Measurements from ENCODE around the gene DCAF7.

The DCAF7 gene

DNA sequence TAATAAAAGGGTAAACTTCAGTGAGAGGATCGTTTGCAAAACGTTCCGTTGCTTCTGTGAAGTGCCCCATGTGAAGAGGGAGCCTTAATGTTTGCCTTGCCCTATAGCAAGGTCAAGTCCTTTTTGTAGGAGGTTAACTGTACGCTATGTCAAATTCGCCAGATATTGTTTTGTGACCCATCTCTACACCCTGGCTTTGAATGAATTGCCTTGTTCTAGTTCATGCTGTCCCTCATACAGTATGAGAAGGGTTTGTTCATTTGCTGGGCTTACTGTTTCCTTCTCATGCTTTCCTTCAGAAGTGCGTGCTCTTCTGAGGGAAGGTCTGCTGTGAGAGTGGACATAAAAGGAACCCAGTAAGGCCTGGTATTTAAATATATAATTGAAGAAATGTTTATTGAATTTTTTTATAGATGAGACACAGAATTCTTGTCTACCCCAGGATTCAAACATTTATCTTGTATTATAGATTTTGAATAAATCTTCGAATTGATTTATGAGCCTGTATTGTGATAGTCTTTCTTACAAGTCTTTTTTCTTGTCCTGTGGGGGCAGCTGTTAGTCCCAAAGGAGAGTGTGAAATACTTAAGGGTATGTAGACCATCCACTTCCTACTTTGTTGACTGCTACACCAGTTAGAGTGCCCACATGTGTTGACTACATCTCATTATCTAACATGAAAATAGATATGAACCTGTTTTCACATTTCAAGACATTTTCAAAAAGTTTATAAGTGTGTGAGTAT is 73.7 kb downstream of the DCAF7 start:
- no peak for TF ChIP-seq POLR2AphosphoS5 (IDR thresholded peaks at IDR 0.05; ENCODE audit: low read depth, low read length)
- TF ChIP-seq SIN3A (IDR thresholded peaks at IDR 0.05; ENCODE audit: borderline replicate concordance, insufficient read depth, low read length) = no peak
- TF ChIP-seq, protein P1, sequence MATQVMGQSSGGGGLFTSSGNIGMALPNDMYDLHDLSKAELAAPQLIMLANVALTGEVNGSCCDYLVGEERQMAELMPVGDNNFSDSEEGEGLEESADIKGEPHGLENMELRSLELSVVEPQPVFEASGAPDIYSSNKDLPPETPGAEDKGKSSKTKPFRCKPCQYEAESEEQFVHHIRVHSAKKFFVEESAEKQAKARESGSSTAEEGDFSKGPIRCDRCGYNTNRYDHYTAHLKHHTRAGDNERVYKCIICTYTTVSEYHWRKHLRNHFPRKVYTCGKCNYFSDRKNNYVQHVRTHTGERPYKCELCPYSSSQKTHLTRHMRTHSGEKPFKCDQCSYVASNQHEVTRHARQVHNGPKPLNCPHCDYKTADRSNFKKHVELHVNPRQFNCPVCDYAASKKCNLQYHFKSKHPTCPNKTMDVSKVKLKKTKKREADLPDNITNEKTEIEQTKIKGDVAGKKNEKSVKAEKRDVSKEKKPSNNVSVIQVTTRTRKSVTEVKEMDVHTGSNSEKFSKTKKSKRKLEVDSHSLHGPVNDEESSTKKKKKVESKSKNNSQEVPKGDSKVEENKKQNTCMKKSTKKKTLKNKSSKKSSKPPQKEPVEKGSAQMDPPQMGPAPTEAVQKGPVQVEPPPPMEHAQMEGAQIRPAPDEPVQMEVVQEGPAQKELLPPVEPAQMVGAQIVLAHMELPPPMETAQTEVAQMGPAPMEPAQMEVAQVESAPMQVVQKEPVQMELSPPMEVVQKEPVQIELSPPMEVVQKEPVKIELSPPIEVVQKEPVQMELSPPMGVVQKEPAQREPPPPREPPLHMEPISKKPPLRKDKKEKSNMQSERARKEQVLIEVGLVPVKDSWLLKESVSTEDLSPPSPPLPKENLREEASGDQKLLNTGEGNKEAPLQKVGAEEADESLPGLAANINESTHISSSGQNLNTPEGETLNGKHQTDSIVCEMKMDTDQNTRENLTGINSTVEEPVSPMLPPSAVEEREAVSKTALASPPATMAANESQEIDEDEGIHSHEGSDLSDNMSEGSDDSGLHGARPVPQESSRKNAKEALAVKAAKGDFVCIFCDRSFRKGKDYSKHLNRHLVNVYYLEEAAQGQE (IDR thresholded peaks at IDR 0.05; ENCODE audit: insufficient read depth in 1 of 2, low read depth in 2 of 2, low read length in 2 of 2) = no peak
- no peak for TF ChIP-seq FOXP2 (optimal IDR thresholded peaks at IDR 0.05; ENCODE audit: borderline replicate concordance, extremely low read depth, extremely low read length, insufficient read depth)
- no peak for TF ChIP-seq TAF1 (IDR thresholded peaks at IDR 0.05; ENCODE audit: borderline replicate concordance, insufficient read depth, low read length)

DNA sequence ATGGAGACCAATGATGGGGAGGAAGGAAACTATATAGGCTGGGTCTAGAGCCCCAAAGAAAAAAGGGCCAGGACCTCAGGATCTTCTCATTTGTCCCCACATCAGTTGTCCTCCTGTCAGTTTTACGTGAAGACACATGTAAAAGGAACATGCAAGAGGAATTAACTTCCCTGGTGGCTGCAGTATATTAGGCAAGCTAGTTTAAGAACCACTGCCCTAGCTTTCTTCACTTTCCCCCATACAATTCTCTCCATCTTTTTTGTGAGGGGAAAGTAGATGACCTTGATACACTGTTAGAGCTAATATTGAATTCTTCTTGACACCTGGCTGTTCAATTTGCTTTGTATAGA is 74.2 kb downstream of the DCAF7 start:
- TF ChIP-seq, protein P1 (IDR thresholded peaks at IDR 0.05; ENCODE audit: insufficient read depth in 1 of 2, low read depth in 2 of 2, low read length in 2 of 2) = no peak

DNA sequence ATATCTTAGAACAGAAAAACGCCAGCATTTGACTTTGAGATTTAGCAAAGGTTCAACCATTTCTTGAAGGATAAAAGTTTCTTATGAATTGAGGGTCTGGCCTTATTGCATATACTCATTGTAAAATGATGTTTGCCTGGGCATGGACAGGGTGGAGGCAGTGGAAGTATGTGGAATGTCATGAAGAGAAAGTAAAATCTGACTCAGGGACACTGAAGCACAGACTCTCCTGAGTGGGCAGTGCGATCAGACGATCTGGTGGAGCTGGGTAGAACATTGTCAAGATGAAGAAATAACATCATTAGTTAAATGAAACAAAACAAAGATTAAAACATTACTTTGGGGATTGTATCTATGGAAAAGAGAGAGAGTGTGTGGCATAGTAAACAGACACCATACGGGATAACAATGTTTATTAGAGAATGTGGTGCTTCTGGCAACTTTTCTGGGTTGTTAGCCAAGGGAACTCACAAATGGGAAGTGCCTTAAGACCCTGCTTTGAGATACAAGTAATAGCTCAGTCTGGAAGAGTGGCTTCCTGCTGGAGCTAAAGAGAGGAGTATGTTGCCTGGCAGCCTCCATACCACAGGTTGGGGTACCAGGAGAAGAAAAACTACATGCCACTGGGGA is 76.4 kb downstream of the DCAF7 start:
- TF ChIP-seq, protein P1 (IDR thresholded peaks at IDR 0.05; ENCODE audit: insufficient read depth in 1 of 2, low read depth in 2 of 2, low read length in 2 of 2) = no peak
- no peak for TF ChIP-seq TAF1 (IDR thresholded peaks at IDR 0.05; ENCODE audit: borderline replicate concordance, insufficient read depth, low read length)
- TF ChIP-seq FOXP2 (optimal IDR thresholded peaks at IDR 0.05; ENCODE audit: borderline replicate concordance, extremely low read depth, extremely low read length, insufficient read depth) = no peak
- TF ChIP-seq SIN3A (IDR thresholded peaks at IDR 0.05; ENCODE audit: borderline replicate concordance, insufficient read depth, low read length) = no peak
- TF ChIP-seq POLR2AphosphoS5 (IDR thresholded peaks at IDR 0.05; ENCODE audit: low read depth, low read length) = no peak

DNA sequence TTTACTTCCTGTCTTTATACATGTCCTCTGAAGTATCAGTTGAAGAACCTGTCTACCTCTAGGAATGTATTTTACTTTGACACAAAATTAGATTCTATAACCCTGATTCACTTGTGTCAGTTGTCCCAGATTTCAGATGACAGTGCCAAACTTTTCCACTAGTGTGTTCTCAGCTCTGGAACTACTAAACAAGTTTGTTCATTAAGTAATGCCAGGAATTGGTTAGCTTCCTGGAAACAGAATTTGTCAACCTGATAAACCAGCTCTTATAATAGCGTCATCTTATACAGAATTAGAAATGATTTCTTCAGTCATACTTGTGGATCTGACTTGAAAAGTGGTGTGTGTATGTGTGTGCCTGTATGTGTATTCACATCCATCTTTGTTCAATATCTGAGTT is 79.3 kb downstream of the DCAF7 start:
- TF ChIP-seq SIN3A (IDR thresholded peaks at IDR 0.05; ENCODE audit: borderline replicate concordance, insufficient read depth, low read length) (no peak), FOXP2 (optimal IDR thresholded peaks at IDR 0.05; ENCODE audit: borderline replicate concordance, extremely low read depth, extremely low read length, insufficient read depth) (no peak), TAF1 (IDR thresholded peaks at IDR 0.05; ENCODE audit: borderline replicate concordance, insufficient read depth, low read length) (no peak), POLR2AphosphoS5 (IDR thresholded peaks at IDR 0.05; ENCODE audit: low read depth, low read length) (no peak)
- TF ChIP-seq, protein P1 (IDR thresholded peaks at IDR 0.05; ENCODE audit: insufficient read depth in 1 of 2, low read depth in 2 of 2, low read length in 2 of 2) = no peak

All from PFSK-1 (cell line).